Measurements from ENCODE around the gene ABCG8.

GRCh38 chr2:43791035-43791765 is 47.6 kb upstream of the ABCG8 start:
- TF ChIP-seq, protein P1, sequence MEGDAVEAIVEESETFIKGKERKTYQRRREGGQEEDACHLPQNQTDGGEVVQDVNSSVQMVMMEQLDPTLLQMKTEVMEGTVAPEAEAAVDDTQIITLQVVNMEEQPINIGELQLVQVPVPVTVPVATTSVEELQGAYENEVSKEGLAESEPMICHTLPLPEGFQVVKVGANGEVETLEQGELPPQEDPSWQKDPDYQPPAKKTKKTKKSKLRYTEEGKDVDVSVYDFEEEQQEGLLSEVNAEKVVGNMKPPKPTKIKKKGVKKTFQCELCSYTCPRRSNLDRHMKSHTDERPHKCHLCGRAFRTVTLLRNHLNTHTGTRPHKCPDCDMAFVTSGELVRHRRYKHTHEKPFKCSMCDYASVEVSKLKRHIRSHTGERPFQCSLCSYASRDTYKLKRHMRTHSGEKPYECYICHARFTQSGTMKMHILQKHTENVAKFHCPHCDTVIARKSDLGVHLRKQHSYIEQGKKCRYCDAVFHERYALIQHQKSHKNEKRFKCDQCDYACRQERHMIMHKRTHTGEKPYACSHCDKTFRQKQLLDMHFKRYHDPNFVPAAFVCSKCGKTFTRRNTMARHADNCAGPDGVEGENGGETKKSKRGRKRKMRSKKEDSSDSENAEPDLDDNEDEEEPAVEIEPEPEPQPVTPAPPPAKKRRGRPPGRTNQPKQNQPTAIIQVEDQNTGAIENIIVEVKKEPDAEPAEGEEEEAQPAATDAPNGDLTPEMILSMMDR (IDR thresholded peaks at IDR 0.05; ENCODE audit: low read depth, low read length): no peak
- no peak for TF ChIP-seq MYC (IDR thresholded peaks at IDR 0.05; ENCODE audit: low read depth, low read length)
- TF ChIP-seq POLR2A (IDR thresholded peaks at IDR 0.05; ENCODE audit: extremely low read depth, insufficient read length): no peak

All from NB4 (cell line).